IPS-11a (cell line): Measurements from ENCODE around the gene METRN.

Source experiments
- H3K4me3 ChIP-seq: one replicate; pipeline ENCODE4 v1.5.1; 2013; ENCODE audit warnings: low read depth, low read length, control low read depth

The METRN gene

DNA sequence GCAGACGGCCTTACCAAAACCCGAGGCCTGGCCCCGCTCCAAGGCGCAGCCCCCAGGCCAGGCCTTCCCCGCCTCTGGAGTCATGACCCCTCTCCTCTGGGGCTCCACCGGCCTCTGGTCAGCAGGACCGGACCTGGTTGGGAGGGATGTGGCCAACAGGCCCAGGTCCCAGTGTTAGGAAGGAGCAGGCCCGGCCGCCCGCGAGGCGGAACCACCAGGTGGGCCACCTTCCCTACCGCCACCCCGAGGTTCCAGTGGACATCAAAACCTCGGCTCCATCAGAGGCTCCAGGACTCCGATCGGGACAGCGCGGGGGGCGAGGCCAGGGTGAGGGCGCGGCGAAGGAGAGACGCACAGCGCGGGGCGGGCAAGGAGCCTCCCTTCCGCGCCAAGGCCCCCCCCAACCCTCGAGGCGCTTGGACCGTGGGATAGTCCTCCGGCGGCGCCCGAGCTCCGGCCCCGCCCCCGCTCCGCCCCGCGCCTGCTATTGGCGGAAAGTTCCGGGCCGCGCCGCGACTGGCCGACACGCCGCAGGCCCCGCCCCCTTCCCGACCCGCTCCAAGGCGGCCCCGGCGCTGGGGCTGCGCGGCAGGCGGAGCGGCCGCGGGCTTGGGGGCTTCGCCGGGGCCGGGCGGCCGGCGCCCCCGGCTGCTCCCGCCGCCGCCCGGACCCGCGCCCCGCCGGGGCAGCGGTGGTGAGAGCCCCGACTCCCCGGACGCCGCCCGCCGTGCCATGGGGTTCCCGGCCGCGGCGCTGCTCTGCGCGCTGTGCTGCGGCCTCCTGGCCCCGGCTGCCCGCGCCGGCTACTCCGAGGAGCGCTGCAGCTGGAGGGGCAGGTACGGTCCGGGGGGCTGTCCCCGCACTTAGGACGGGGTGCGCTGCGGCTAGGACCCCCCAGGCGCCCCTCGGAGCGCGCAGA, at the start of gene METRN:
Gene METRN (plus strand): TSS at position 561 of the 919 bp plus-strand sequence. CDS start 172 bp downstream, at position 733.
- H3K4me3 ChIP-seq: peak within 1 kb of the TSS; percentile 18

DNA sequence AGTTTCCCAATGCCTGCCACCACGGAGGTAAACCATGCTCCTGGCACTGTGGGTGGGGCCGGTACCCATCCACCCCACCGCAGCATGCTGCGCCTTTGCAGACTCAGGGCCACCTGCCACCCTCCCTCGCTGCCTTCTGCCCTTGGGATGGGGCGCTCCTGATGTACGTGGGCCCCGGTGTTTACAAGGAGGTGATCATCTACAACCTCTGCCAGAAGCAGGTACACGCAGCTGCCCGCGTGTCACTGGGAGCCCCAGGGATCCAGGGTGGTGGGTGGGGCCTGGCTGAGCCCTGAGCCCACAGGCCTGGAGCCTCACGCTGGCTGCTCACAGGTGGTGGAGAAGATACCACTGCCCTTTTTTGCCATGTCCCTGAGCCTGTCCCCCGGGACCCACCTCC, 48.3 kb upstream of the METRN start:
- no peak overlapping the region for H3K4me3 ChIP-seq

DNA sequence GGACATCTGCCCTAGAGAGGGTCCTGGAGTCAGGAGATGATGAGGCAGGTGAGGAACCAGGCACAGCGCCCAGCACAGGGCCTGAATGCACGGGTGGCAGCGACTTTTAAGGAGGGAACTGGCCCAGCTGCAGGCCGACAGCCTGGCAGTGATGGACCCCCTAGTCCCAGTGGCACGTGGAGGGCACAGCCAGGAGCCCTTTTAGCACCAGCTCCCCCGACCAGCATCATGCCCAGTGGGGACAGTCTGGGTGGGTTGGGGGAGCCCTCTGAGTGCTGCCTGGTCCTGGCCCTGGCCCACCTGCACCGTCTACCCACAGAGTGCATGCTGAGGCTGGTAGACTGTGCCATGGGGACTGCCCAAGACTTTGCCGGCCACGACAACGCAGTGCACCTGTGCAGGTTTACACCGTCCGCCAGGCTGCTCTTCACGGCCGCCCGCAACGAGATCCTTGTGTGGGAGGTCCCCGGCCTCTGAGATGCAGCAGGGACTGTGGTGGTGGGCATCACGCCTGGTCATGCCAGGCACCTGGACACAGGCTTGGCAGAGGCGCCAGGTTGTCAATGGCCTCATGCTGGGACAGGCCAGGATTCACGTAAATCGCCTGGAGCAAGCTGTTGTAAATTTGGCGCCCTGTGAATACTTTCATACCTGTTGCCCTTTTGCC, 47.7 kb upstream of the METRN start:
- H3K4me3 ChIP-seq: no peak overlapping the region

DNA sequence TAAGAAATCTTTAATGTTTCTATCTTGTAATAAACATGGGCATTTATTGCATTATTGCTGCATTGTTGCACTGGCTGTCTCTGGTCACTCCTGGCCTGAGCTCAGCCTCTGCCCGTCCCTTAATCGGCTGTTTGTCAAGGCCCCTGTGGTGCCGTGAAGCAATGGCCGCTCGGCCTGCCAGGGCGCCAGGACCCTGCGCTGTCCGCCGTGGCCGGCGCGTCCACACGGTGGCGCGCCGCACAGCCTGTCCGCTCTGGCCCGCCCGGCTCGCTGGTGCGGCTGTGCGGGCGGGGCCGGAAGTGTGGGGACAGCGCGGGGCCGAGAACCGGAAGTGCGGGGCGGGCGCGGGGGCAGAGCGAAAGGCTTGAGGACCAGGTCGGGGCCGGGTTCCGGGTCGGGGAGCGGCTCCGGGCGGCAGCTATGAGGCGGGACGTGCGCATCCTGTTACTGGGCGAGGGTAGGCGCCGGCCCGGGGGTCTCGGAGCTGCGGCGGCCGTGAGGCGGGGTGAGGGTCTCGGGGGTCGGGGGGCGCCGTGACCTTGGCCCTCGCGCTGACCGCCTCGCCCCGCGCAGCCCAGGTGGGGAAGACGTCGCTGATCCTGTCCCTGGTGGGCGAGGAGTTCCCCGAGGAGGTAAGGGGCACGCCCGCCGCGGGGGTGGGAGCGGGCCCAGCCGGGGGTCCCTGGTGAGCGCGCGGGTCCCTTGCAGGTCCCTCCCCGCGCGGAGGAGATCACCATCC, 47.0 kb upstream of the METRN start, which contains the start of gene RHOT2:
Gene RHOT2 (plus strand): TSS at position 353 of the 739 bp plus-strand sequence. CDS start 68 bp downstream, at position 421.
- H3K4me3 ChIP-seq: peak within 1 kb of the TSS; percentile 76

DNA sequence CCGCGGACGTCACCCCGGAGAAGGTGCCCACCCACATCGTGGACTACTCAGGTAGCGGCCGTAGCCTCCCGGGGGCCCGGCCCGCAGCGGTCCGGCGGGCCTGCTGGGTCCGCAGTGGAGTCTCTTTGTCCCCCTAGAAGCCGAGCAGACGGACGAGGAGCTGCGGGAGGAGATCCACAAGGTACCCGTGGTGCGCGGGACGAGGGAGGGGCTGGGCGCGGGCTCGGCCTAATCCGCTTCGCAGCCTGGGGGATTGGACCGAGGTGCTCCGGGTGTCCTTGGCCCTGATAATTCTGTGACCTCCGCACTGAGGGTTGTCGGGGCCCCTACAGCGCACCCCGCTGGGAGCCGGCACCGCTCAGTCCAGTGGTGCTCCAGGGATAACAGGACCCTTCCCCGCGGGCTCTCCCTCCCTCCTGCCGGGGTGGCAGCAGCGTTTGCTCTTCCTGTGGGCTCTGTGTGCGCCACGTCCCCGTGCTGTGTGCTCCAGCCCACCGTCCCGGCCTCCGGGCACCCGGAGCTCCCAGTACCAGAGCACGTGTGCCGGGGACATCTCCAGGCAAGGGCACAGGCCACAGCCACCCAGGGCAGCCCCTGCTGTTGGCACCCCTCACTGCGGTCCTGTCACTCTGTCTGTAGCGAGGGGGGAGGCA, 46.3 kb upstream of the METRN start:
- H3K4me3 ChIP-seq: peak overlapping the region; percentile 76

DNA sequence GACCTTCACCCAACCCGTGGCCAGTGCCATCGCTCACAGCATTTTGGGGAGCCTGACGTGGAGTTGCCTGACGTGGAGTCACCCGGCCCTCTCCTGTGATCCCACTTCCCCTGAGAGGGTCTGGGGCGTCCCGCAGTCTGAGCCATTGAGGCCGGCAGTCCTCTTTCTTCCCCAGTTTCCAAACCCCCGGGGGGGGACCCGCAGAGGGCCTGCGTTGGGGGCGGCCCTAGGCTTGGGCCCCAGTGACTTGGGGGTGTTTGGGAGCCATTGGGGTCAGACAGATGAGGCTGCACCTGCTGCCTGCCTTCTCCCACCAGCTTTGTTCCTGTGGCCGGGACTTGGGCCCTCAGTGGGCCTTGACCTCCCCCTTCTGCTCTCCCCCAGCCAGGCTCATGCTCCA, 45.3 kb upstream of the METRN start:
- H3K4me3 ChIP-seq: no peak overlapping the region

DNA sequence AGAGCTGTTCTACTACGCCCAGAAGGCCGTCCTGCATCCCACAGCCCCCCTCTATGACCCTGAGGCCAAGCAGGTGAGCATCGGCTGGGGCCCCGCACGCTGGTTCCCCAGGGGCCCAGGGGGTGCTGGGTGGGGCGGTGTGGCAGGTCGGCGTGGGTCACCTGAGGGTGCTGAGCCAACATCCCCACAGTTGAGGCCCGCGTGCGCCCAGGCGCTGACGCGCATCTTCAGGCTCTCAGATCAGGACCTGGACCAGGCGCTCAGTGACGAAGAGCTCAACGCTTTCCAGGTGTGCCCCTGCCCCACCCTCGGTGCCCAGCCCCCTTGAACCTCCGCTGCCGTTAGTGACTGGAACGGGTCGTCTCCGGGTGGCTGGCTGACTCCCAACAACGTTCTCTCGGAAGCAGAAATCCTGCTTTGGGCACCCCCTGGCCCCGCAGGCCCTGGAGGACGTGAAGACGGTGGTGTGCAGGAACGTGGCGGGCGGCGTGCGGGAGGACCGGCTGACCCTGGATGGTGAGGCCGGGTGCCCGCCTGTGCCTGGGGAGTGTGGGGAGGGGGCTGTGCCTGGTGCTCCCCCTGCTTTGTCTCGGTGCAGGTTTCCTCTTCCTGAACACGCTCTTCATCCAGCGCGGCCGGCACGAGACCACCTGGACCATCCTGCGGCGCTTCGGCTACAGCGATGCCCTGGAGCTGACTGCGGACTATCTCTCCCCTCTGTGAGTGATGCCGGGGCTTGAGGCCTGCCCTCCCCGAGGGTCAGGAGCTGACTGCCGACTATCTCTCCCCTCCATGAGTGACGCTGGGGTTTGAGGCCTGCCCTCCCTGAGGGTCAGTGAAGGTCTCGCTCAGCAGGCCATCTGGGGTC, 44.2 kb upstream of the METRN start:
- H3K4me3 ChIP-seq: no peak overlapping the region

DNA sequence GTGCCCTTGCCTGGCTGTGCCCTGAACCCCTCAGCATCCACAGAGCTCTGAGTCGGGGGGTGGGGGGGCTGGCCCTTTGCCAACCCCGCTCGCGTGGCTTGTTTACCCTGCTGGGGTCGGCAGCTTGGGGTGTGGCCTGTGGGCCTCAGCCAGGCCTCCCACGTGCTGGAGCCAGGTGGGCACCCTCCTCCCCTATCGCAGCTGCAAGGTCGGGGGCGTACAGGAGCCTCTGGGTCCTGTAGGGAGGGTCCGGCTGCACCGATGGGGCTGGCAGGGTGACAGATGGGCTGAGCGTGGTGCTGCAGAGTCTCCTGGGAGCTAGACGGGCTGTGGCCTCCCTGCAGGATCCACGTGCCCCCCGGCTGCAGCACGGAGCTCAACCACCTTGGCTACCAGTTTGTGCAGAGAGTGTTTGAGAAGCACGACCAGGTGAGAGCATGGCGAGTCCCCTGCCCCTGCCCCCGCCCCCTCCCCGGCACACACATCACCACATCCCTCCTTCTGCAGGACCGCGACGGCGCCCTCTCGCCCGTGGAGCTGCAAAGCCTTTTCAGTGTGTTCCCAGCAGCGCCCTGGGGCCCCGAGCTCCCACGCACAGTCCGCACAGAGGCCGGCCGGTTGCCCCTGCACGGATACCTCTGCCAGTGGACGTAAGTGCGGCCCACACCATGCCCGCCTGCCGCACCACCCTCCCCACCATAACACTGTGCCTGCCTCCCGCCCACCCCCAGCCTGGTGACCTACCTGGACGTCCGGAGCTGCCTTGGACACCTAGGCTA, 43.4 kb upstream of the METRN start:
- H3K4me3 ChIP-seq: no peak overlapping the region

DNA sequence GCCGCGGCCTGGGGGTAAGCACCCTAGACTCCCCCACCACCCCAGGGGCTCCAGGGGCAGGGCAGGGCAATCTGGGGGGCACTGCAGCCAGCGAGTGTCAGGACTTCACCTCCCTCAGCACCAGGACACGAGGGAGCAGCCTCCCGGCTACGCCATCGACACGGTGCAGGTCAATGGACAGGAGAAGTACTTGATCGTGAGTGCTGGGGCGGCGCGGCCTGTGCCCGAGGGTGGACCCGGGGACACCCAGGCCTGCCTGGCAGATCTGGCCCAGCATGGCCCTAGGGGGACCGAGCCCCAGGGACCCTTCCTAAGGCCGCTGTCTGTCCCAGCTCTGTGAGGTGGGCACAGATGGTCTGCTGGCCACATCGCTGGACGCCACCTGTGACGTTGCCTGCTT, 42.5 kb upstream of the METRN start:
- H3K4me3 ChIP-seq: no peak overlapping the region

DNA sequence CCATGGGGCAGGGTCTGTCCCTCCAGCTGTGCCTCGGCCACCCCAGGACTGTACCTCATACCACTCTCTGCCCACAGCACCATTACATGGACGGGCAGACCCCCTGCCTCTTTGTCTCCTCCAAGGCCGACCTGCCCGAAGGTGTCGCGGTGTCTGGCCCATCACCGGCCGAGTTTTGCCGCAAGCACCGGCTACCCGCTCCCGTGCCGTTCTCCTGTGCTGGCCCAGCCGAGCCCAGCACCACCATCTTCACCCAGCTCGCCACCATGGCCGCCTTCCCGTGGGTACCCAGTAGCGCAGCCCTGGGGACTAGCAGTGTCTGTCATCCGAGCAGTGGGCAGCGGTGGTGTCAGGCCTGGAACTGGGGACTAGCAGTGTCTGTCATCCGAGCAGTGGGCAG, 42.1 kb upstream of the METRN start:
- H3K4me3 ChIP-seq: no peak overlapping the region

DNA sequence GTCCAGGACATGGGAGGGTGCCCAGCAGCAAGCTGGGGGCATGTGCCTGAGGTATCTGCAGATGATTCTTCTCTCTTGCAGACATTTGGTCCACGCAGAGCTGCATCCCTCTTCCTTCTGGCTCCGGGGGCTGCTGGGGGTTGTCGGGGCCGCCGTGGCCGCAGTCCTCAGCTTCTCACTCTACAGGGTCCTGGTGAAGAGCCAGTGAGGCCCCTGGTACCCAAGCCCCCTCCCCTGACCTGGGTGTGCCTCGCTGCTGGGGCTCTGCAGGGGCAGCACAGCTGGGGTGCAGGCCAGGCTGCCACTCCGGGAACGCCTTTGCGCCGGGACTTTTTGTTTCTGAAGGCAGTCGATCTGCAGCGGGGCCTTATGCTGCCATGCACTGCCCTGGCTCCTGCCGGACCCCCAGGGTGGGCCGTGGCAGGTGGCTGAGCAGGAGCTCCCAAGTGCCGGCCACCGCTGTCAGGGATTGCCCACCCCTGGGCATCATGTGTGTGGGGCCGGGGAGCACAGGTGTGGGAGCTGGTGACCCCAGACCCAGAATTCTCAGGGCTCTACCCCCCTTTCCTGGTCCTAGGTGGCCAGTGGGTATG, 41.4 kb upstream of the METRN start:
- H3K4me3 ChIP-seq: no peak overlapping the region

DNA sequence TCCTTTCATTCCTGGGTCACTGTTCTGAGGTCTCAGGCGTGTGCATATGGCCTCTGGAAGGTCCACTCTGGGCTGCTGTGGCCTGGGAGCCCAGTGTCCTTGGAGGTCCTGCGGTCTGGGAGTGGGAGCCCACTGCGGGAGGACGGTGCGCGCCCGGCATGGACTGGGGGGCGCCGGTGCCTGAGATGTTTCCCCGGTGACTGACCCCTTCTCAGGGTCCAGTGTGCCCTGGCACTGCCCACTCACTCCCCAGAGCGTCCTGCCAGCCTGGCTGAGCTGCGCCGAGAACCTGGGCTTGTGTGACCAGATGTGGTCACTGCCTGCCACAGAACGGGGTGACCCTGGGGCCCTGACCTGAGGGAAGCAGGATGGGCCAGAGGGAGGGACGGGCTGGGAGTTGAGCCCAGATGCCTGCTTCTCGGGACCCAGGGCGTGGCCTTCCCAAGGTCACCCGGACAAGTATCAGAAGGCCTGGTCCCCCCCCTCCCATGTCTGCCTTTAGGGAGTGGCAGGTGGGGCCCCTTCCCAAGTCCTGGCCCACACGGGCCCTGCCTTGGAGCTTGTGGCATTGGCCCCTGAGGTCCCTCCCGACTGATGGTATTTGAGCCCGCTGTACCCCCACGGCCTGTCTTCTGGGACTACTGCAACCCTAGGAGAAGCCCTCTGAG, 40.6 kb upstream of the METRN start:
- no peak overlapping the region for H3K4me3 ChIP-seq

DNA sequence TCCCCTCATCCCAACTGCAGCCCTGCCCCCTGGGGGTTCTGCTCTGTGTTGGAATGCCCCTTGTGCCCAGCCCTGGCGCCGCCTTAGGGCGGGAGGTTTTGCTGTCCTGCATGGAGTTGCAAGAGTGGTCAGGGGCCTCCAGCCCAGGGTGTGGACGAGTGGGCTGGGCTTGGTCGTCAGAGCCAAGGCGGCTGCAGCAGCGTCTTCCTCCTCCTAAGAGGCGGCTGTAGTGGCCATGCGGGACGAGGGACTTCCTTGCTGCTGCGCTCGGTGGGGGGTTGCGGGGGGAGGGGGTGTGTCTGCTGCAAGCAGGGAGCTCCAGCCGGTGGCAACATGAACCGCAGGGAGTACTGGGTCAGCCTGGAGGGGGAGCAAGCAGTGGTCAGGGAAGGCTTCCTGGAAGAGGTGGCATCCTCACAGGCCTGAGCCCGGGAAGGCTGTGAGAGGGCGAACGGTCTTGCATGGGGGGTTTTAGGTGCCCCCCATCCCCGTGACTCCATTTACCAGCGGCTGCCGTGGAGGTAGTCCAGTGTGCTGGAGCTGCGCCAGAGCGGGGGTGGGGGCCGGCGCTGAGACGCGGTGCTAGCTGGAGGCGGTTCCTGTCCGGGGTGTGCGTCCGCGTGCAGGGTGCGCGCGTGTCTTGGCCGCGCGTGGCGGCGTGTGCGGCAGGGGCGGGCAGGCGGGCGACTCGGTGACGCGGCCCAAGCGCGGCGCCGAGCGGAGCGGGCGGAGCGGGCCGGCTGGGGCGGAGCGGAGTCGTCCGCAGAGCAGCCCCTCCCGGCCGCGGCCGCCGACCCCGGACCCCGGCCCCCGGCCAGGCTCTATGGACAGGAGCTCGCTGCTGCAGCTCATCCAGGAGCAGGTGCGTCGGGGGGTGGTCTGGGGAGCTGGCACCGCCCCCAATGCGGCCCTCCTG, 39.7 kb upstream of the METRN start, which contains the start of gene RHBDL1:
Gene RHBDL1 (plus strand): TSS at position 704 of the 916 bp plus-strand sequence. CDS start 120 bp downstream, at position 824.
- H3K4me3 ChIP-seq: peak within 1 kb of the TSS; percentile 41

DNA sequence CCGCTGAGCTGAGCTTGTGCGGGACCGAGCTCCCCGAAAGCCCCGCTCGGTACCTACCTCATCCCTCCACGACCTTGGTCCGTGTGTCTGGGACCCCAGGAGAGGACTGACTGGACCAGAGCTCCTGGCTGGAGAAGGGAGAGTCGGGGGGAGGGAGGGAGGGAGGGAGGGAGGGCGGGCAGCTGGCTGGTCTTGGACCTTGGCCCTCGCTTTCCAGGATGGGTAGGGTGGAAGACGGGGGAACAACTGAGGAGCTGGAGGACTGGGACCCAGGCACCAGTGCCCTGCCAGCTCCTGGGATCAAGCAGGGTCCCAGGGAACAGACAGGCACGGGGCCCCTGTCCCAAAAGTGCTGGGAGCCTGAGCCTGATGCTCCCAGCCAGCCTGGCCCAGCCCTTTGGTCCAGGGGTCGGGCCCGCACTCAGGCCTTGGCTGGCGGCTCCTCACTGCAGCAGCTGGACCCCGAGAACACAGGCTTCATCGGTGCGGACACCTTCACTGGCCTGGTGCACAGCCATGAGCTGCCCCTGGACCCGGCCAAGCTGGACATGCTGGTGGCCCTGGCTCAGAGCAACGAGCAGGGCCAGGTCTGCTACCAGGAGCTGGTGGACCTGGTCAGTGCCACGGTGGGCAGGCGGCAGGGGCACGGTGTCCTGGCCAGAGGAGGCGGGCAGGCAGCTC, 38.9 kb upstream of the METRN start:
- peak overlapping the region; percentile 41 for H3K4me3 ChIP-seq

DNA sequence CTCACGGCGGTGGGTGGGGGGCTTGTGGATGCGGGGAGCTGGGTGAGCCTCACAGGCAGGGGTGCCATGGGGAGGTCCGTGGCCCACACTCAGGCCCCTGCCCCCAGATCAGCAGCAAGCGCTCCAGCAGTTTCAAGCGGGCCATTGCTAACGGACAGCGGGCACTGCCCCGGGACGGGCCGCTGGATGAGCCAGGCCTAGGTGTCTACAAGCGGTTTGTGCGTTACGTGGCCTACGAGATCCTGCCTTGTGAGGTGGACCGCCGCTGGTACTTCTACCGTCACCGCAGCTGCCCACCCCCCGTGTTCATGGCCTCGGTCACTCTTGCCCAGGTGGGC, 38.4 kb upstream of the METRN start:
- H3K4me3 ChIP-seq: no peak overlapping the region

DNA sequence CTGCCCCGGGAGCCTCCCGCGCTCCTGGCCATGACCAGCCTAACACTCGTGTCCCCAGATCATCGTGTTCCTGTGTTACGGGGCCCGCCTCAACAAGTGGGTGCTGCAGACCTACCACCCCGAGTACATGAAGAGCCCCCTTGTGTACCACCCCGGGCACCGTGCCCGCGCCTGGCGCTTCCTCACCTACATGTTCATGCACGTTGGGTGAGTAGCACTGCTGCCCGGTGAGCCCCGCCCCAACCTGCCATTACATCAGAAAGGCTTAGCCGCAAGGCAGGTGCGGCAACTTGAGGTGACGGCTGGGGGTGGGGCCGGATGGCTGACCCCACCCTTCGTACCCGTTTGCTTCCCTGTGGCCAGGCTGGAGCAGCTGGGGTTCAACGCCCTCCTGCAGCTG, 38.0 kb upstream of the METRN start:
- no peak overlapping the region for H3K4me3 ChIP-seq
